Ishikawa (cell line): ENCODE measurements around the gene PPIAL4G.

Experiments used
- EGR1 ChIP-seq: IDR thresholded peaks from 2 replicates; pipeline ENCODE4 v1.6.1; 2012
- EP300 ChIP-seq: IDR thresholded peaks from 2 replicates; pipeline ENCODE4 v1.6.1; 2012; ENCODE audit warnings: borderline replicate concordance
- FOXM1 ChIP-seq: IDR thresholded peaks from 2 replicates; pipeline ENCODE4 v1.6.1; 2012; ENCODE audit warnings: low read depth, borderline replicate concordance
- NFIC ChIP-seq: IDR thresholded peaks from 2 replicates; pipeline ENCODE4 v1.6.1; 2012

GRCh38 chr1:148434832-148435231 is 48.3 kb downstream of the PPIAL4G start:
- no peak for TF ChIP-seq NFIC
- TF ChIP-seq FOXM1: no peak
- no peak for TF ChIP-seq EGR1
- no peak for TF ChIP-seq EP300
